BE2C (cell line): ENCODE results near the gene FZR1.
"Not testable (repeated sequence)": the region's sequence is repeated elsewhere in the genome, so short reads cannot be mapped to it uniquely, and the experiment has no call there.

Experiments used
- DNase-seq: peaks from one replicate; pipeline ENCODE4 v3.0.0-alpha.2; 2020
- H3K27me3 ChIP-seq: fragments of 250-450 bp; sonication (Bioruptor Pico); 2 replicates; pipeline ENCODE4 v1.5.1; 2020; ENCODE audit warnings: mild to moderate bottlenecking
- H3K36me3 ChIP-seq: fragments of 250-450 bp; sonication (Bioruptor Pico); 2 replicates; pipeline ENCODE4 v1.5.1; 2020; ENCODE audit warnings: mild to moderate bottlenecking
- H3K4me1 ChIP-seq: fragments of 250-450 bp; sonication (Bioruptor Pico); 2 replicates; pipeline ENCODE4 v1.5.1; 2020
- H3K4me3 ChIP-seq: 2 replicates; pipeline ENCODE4 v1.5.1; 2011; ENCODE audit warnings: low read depth, low read length
- H3K9me3 ChIP-seq: fragments of 250-450 bp; sonication (Bioruptor Pico); 2 replicates; pipeline ENCODE4 v1.5.1; 2020
- CTCF ChIP-seq: IDR thresholded peaks from 2 replicates; pipeline ENCODE4 v1.5.1; 2012; ENCODE audit warnings: mild to moderate bottlenecking, low read depth, low read length

FZR1 gene

GRCh38 chr19:3580156-3580934 is 74.2 kb downstream of the FZR1 start:
- Histone ChIP-seq H3K4me3 (no peak overlapping the region), H3K9me3 (no peaks in the 10 kb centered on the region), H3K27me3 (peaks cover 20% of the 10 kb centered on the region), H3K4me1 (peaks cover 10% of the 10 kb centered on the region), H3K36me3 (peaks cover 1% of the 10 kb centered on the region; the same call in 1 of the 2 replicates)
- TF ChIP-seq CTCF: no peak
- DNase-seq: no peak

GRCh38 chr19:3581792-3582191 is 75.7 kb downstream of the FZR1 start:
- DNase-seq, H3K9me3 ChIP-seq, H3K36me3 ChIP-seq, H3K4me3 ChIP-seq, H3K4me1 ChIP-seq: not testable (repeated sequence)
- H3K27me3 ChIP-seq: peaks cover 35% of the 10 kb centered on the region

GRCh38 chr19:3584036-3584802 is 78.1 kb downstream of the FZR1 start:
- H3K27me3 ChIP-seq: peaks cover 45% of the 10 kb centered on the region
- not testable (repeated sequence) for H3K9me3 ChIP-seq, H3K4me3 ChIP-seq, H3K36me3 ChIP-seq, H3K4me1 ChIP-seq, DNase-seq

- DNase-seq: no peak
- TF ChIP-seq CTCF: no peak
- H3K4me1 ChIP-seq: no peaks in the 10 kb centered on the region; the same call in 1 of the 2 replicates
- H3K27me3 ChIP-seq: peaks cover 46% of the 10 kb centered on the region
- no peak within 1 kb of the TSS for H3K4me3 ChIP-seq
- no peaks in the 10 kb centered on the region; the same call in 1 of the 2 replicates for H3K9me3 ChIP-seq
- no peaks in the 10 kb centered on the region for H3K36me3 ChIP-seq
Measured at GRCh38 chr19:3585301-3586126, 79.4 kb downstream of the FZR1 start, which contains the start of gene GIPC3. Gene GIPC3, plus strand, starts transcription at chr19:3585478. Its CDS starts 120 bp downstream, at chr19:3585598.

GRCh38 chr19:3586127-3586626 is 80.1 kb downstream of the FZR1 start:
- peak; percentile 55 for DNase-seq
- Histone ChIP-seq H3K9me3 (no peaks in the 10 kb centered on the region; the same call in 1 of the 2 replicates), H3K27me3 (peaks cover 46% of the 10 kb centered on the region), H3K4me1 (no peaks in the 10 kb centered on the region), H3K36me3 (no peaks in the 10 kb centered on the region), H3K4me3 (no peak overlapping the region)
- TF ChIP-seq CTCF: peak; percentile 65

- peaks cover 46% of the 10 kb centered on the region for H3K27me3 ChIP-seq
- no peak for DNase-seq
- no peak for TF ChIP-seq CTCF
Measured at GRCh38 chr19:3586707-3587346, 80.7 kb downstream of the FZR1 start.

More at GRCh38 chr19:3586707-3587346, 80.7 kb downstream of the FZR1 start:
- H3K4me1 ChIP-seq: no peaks in the 10 kb centered on the region
- no peak overlapping the region for H3K4me3 ChIP-seq
- no peaks in the 10 kb centered on the region; the same call in 1 of the 2 replicates for H3K9me3 ChIP-seq
- H3K36me3 ChIP-seq: no peaks in the 10 kb centered on the region
